Chondrocyte (in vitro differentiated cells): ENCODE measurements around the gene WDR7. TPM values are rescaled to one million over a fixed set of nuclear protein-coding genes. Genes with fewer than 3 reads are reported as not detected.

ENCODE experiments used
- DNase-seq: peaks from one replicate; pipeline ENCODE4 v3.0.0; 2021; ENCODE audit warnings: mixed read lengths, low spot score
- H3K27ac Mint-ChIP-seq: one replicate; pipeline ENCODE4 v1.8.0; 2021; ENCODE audit warnings: mild to moderate bottlenecking, moderate library complexity, mixed read lengths; ENCODE audit not compliant: unreplicated experiment
- H3K27me3 Mint-ChIP-seq: 2 replicates; pipeline ENCODE4 v1.8.0; 2021; ENCODE audit warnings: low read depth, mixed read lengths
- H3K36me3 Mint-ChIP-seq: 2 replicates; pipeline ENCODE4 v1.8.0; 2021; ENCODE audit warnings: low read depth, mixed read lengths
- H3K4me1 Mint-ChIP-seq: 2 replicates; pipeline ENCODE4 v1.8.0; 2021; ENCODE audit warnings: low read depth, mild to moderate bottlenecking, mixed read lengths
- H3K4me3 Mint-ChIP-seq: one replicate; pipeline ENCODE4 v1.8.0; 2021; ENCODE audit warnings: mild to moderate bottlenecking, moderate library complexity, mixed read lengths; ENCODE audit not compliant: unreplicated experiment
- H3K9me3 Mint-ChIP-seq: 2 replicates; pipeline ENCODE4 v1.8.0; 2021; ENCODE audit warnings: low read depth, mixed read lengths
- total RNA-seq: library from RNA; stranded (reverse); gene quantifications from 3 replicates; pipeline ENCODE4 v1.2.1, GENCODE V29; 2021
- TF ChIP-seq, protein P1 (sequence below): fragments of 200-600 bp; sonication (generic); IDR thresholded peaks from 2 replicates; pipeline ENCODE4 v1.5.0; 2021; ENCODE audit warnings: antibody characterized with exemption, mild to moderate bottlenecking, moderate library complexity

Gene WDR7
- total RNA-seq, 1 donor from 2014 or later, result 14.9 TPM

DNA sequence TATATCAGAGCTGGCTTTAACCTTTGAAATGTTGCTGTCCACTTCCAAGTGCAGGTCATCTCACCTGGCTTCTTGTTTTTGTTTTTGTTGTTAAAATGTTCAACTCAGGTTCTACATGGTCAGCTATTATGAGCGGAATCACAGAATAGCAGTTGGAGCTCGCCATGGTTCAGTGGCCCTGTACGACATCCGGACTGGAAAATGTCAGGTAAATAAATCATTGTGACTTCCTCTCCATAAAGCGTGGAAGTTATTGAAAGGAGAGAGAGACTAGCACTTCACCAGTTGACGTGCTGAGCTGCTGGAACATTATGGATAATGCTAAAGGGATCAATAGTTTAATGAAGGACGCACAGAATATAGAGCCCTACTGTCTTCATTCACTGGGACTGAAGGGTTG, 311.2 kb downstream of the WDR7 start:
- Mint-ChIP-seq H3K36me3 (peaks cover 4% of the 10 kb centered on the region), H3K4me3 (no peak overlapping the region), H3K9me3 (no peaks in the 10 kb centered on the region), H3K27ac (no peak overlapping the region), H3K27me3 (no peaks in the 10 kb centered on the region), H3K4me1 (no peaks in the 10 kb centered on the region)
- TF ChIP-seq, protein P1, sequence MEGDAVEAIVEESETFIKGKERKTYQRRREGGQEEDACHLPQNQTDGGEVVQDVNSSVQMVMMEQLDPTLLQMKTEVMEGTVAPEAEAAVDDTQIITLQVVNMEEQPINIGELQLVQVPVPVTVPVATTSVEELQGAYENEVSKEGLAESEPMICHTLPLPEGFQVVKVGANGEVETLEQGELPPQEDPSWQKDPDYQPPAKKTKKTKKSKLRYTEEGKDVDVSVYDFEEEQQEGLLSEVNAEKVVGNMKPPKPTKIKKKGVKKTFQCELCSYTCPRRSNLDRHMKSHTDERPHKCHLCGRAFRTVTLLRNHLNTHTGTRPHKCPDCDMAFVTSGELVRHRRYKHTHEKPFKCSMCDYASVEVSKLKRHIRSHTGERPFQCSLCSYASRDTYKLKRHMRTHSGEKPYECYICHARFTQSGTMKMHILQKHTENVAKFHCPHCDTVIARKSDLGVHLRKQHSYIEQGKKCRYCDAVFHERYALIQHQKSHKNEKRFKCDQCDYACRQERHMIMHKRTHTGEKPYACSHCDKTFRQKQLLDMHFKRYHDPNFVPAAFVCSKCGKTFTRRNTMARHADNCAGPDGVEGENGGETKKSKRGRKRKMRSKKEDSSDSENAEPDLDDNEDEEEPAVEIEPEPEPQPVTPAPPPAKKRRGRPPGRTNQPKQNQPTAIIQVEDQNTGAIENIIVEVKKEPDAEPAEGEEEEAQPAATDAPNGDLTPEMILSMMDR, result no peak
- no peak for DNase-seq

DNA sequence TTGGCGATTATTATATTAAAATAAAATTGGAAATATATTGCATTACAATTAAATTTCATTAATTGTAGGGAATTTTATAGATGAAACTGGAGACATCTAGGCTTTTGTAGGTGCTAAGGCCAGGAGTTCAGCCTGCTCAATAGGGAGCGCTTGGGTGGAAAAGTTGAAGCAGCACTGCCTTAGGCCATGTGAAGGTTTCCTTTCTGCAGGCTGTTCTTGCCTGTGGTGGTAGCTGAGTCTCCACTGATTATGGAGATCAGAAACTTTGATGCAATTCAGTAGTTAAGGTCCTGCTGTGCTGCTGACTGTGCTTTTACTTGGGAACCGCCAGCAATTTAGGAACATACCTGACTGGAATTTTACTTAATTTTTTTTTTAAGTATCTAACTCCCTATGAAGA, 315.9 kb downstream of the WDR7 start:
- TF ChIP-seq, protein P1, result no peak
- DNase-seq, result no peak
- no peak overlapping the region for H3K27ac Mint-ChIP-seq
- H3K9me3 Mint-ChIP-seq, result no peaks in the 10 kb centered on the region
- H3K4me1 Mint-ChIP-seq, result peaks cover 2% of the 10 kb centered on the region
- no peaks in the 10 kb centered on the region for H3K27me3 Mint-ChIP-seq
- H3K36me3 Mint-ChIP-seq, result peaks cover 4% of the 10 kb centered on the region
- no peak overlapping the region for H3K4me3 Mint-ChIP-seq

DNA sequence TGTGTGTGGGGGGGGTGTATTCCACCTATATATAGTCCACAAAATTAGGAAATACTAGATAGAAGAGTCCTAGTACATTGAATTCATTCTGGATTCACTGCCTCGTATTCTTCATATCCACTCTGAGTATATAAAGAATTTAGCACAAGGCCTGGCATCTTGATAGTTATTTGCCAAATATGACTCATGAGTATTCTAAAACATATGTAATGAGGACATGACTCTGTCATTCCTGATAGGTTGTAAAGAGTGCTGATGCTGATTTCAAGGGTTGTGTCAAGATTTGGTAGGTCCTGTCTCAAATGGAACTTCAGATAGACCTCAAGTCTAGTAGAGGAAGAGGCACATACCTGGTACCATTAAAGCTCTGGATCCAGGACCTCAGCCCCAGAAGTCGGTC, 322.3 kb downstream of the WDR7 start:
- TF ChIP-seq, protein P1, result no peak
- no peak for DNase-seq
- H3K4me3 Mint-ChIP-seq, result no peak overlapping the region
- no peak overlapping the region for H3K27ac Mint-ChIP-seq
- H3K4me1 Mint-ChIP-seq, result peaks cover 2% of the 10 kb centered on the region
- no peaks in the 10 kb centered on the region for H3K27me3 Mint-ChIP-seq
- no peaks in the 10 kb centered on the region for H3K36me3 Mint-ChIP-seq
- no peaks in the 10 kb centered on the region for H3K9me3 Mint-ChIP-seq

- Mint-ChIP-seq H3K27me3 (no peaks in the 10 kb centered on the region), H3K4me1 (peaks cover 2% of the 10 kb centered on the region)
These were observed 323.0 kb downstream of the WDR7 start for GRCh38 chr18:56974141-56974540.

GRCh38 chr18:56975276-56975675, 324.1 kb downstream of the WDR7 start:
- no peaks in the 10 kb centered on the region for H3K36me3 Mint-ChIP-seq
- no peaks in the 10 kb centered on the region for H3K9me3 Mint-ChIP-seq
- H3K27me3 Mint-ChIP-seq, result no peaks in the 10 kb centered on the region
- no peak for DNase-seq
- H3K4me3 Mint-ChIP-seq, result no peak overlapping the region
- H3K4me1 Mint-ChIP-seq, result no peaks in the 10 kb centered on the region
- TF ChIP-seq, protein P1, result no peak
- no peak overlapping the region for H3K27ac Mint-ChIP-seq

More at GRCh38 chr18:56974141-56974540, 323.0 kb downstream of the WDR7 start:
- no peak overlapping the region for H3K4me3 Mint-ChIP-seq
- DNase-seq, result no peak
- H3K36me3 Mint-ChIP-seq, result no peaks in the 10 kb centered on the region
- H3K9me3 Mint-ChIP-seq, result no peaks in the 10 kb centered on the region
- TF ChIP-seq, protein P1, result no peak
- H3K27ac Mint-ChIP-seq, result no peak overlapping the region
